Endothelial cell (in vitro differentiated cells): ENCODE results near the gene BCKDK. TPM values are rescaled to one million over a fixed set of nuclear protein-coding genes. Genes with fewer than 3 reads are reported as not detected.

Experiments
- DNase-seq: peaks from one replicate; pipeline ENCODE4 v3.0.0; 2021; ENCODE audit warnings: low spot score
- H3K27ac Mint-ChIP-seq: one replicate; pipeline ENCODE4 v1.8.0; 2021; ENCODE audit warnings: mixed read lengths, inconsistent platforms; ENCODE audit not compliant: unreplicated experiment
- H3K27me3 Mint-ChIP-seq: one replicate; pipeline ENCODE4 v1.8.0; 2021; ENCODE audit warnings: mild to moderate bottlenecking, moderate library complexity, mixed read lengths, inconsistent platforms; ENCODE audit not compliant: unreplicated experiment
- H3K36me3 Mint-ChIP-seq: one replicate; pipeline ENCODE4 v1.8.0; 2021; ENCODE audit warnings: mild to moderate bottlenecking, low read depth, mixed read lengths, inconsistent platforms; ENCODE audit not compliant: unreplicated experiment
- H3K4me1 Mint-ChIP-seq: one replicate; pipeline ENCODE4 v1.8.0; 2021; ENCODE audit warnings: mild to moderate bottlenecking, mixed read lengths, inconsistent platforms; ENCODE audit not compliant: unreplicated experiment
- H3K4me3 Mint-ChIP-seq: one replicate; pipeline ENCODE4 v1.8.0; 2021; ENCODE audit warnings: mild to moderate bottlenecking, mixed read lengths, inconsistent platforms; ENCODE audit not compliant: unreplicated experiment
- H3K9me3 Mint-ChIP-seq: one replicate; pipeline ENCODE4 v1.8.0; 2021; ENCODE audit warnings: mixed read lengths, inconsistent platforms; ENCODE audit not compliant: unreplicated experiment
- CTCF ChIP-seq: fragments of 200-600 bp; sonication (generic); IDR thresholded peaks from one replicate; pipeline ENCODE4 v1.5.0; 2021; ENCODE audit warnings: antibody characterized with exemption; ENCODE audit not compliant: unreplicated experiment
- total RNA-seq: library from RNA; stranded (reverse); fragmentation: NEBNext Ultra II Directional; extraction: Animal tissue kit (Norgen Biotek cat#: 25700); gene quantifications from one replicate; pipeline ENCODE4 v1.2.1, GENCODE V29; 2021; ENCODE audit not compliant: unreplicated experiment

The BCKDK gene
- total RNA-seq, 1 donor from 2014 or later = 56.8 TPM

GRCh38 chr16:31076319-31076718 lies 31.9 kb upstream of the BCKDK start:
- no peak for TF ChIP-seq CTCF
- Mint-ChIP-seq H3K27me3 (peaks cover 31% of the 10 kb centered on the region), H3K36me3 (peaks cover 32% of the 10 kb centered on the region), H3K4me3 (peak overlapping the region; percentile 51), H3K4me1 (peaks cover 25% of the 10 kb centered on the region), H3K9me3 (no peaks in the 10 kb centered on the region), H3K27ac (no peak overlapping the region)
- no peak for DNase-seq

GRCh38 chr16:31077024-31077423 lies 31.2 kb upstream of the BCKDK start:
- peaks cover 19% of the 10 kb centered on the region for H3K4me1 Mint-ChIP-seq
- DNase-seq = no peak
- no peak overlapping the region for H3K27ac Mint-ChIP-seq
- H3K36me3 Mint-ChIP-seq = peaks cover 32% of the 10 kb centered on the region
- H3K4me3 Mint-ChIP-seq = no peak overlapping the region
- peaks cover 31% of the 10 kb centered on the region for H3K27me3 Mint-ChIP-seq
- TF ChIP-seq CTCF = no peak
- H3K9me3 Mint-ChIP-seq = no peaks in the 10 kb centered on the region

GRCh38 chr16:31077592-31078396 lies 30.4 kb upstream of the BCKDK start:
- peaks cover 36% of the 10 kb centered on the region for H3K36me3 Mint-ChIP-seq
- no peaks in the 10 kb centered on the region for H3K9me3 Mint-ChIP-seq
- H3K27me3 Mint-ChIP-seq = peaks cover 31% of the 10 kb centered on the region
- peak overlapping the region; percentile 18 for H3K4me3 Mint-ChIP-seq
- peak overlapping the region; percentile 30 for H3K27ac Mint-ChIP-seq
- H3K4me1 Mint-ChIP-seq = peaks cover 14% of the 10 kb centered on the region
- no peak for DNase-seq
- TF ChIP-seq CTCF = no peak

GRCh38 chr16:31078597-31079341 lies 29.4 kb upstream of the BCKDK start:
- no peaks in the 10 kb centered on the region for H3K9me3 Mint-ChIP-seq
- no peak overlapping the region for H3K4me3 Mint-ChIP-seq
- peak overlapping the region; percentile 30 for H3K27ac Mint-ChIP-seq
- no peak for DNase-seq
- no peak for TF ChIP-seq CTCF
- H3K27me3 Mint-ChIP-seq = peaks cover 30% of the 10 kb centered on the region
- H3K36me3 Mint-ChIP-seq = peaks cover 39% of the 10 kb centered on the region
- H3K4me1 Mint-ChIP-seq = peaks cover 13% of the 10 kb centered on the region

GRCh38 chr16:31079342-31079944 lies 28.7 kb upstream of the BCKDK start:
- TF ChIP-seq CTCF = no peak
- Mint-ChIP-seq H3K4me1 (peaks cover 9% of the 10 kb centered on the region), H3K27ac (no peak overlapping the region), H3K36me3 (peaks cover 35% of the 10 kb centered on the region), H3K4me3 (no peak overlapping the region), H3K27me3 (peaks cover 28% of the 10 kb centered on the region), H3K9me3 (no peaks in the 10 kb centered on the region)
- DNase-seq = no peak
